DOHH2 (cell line): ENCODE measurements around the gene STUM.

Experiments
- H3F3A ChIP-seq: fragments of 200-600 bp; sonication (generic), shearing (Covaris generic); 2 replicates; pipeline ENCODE4 v1.6.0; 2016; ENCODE audit warnings: antibody characterized with exemption, mild to moderate bottlenecking; ENCODE audit not compliant: control insufficient read depth, insufficient read depth
- H3K27ac ChIP-seq: fragments of 200-600 bp; sonication (generic); 2 replicates; pipeline ENCODE4 v1.5.1; 2014; ENCODE audit warnings: low read depth, mild to moderate bottlenecking, low read length, moderate library complexity
- H3K27me3 ChIP-seq: fragments of 200-600 bp; sonication (generic); 2 replicates; pipeline ENCODE4 v1.6.1; 2014; ENCODE audit warnings: mild to moderate bottlenecking, low read length, mixed read lengths; ENCODE audit not compliant: control insufficient read depth
- H3K36me3 ChIP-seq: fragments of 200-600 bp; sonication (generic); 2 replicates; pipeline ENCODE4 v1.6.1; 2014; ENCODE audit warnings: mild to moderate bottlenecking, low read length, moderate library complexity, mixed read lengths; ENCODE audit not compliant: control insufficient read depth
- H3K4me1 ChIP-seq: fragments of 200-600 bp; sonication (generic); 2 replicates; pipeline ENCODE4 v1.6.1; 2014; ENCODE audit warnings: mild to moderate bottlenecking, low read length, mixed read lengths; ENCODE audit not compliant: control insufficient read depth
- H3K4me2 ChIP-seq: fragments of 200-600 bp; sonication (generic); 2 replicates; pipeline ENCODE4 v1.6.0; 2014; ENCODE audit warnings: mild to moderate bottlenecking, low read length, moderate library complexity
- H3K4me3 ChIP-seq: fragments of 200-600 bp; sonication (generic); 2 replicates; pipeline ENCODE4 v1.5.1; 2014; ENCODE audit warnings: mild to moderate bottlenecking, low read length, mixed read lengths
- H3K79me2 ChIP-seq: fragments of 200-600 bp; sonication (generic); 2 replicates; pipeline ENCODE4 v1.6.1; 2014; ENCODE audit warnings: mild to moderate bottlenecking, low read length, mixed read lengths; ENCODE audit not compliant: control insufficient read depth
- H3K9me2 ChIP-seq: fragments of 200-600 bp; sonication (generic); replicated peaks from 2 replicates; pipeline ENCODE4 v1.6.1; 2014; ENCODE audit warnings: mild to moderate bottlenecking, low read length, mixed read lengths; ENCODE audit not compliant: control insufficient read depth
- H3K9me3 ChIP-seq: fragments of 200-600 bp; sonication (generic); 2 replicates; pipeline ENCODE4 v1.6.1; 2014; ENCODE audit warnings: antibody characterized with exemption, low read length, mixed read lengths; ENCODE audit not compliant: control insufficient read depth, insufficient read depth
- H4K20me1 ChIP-seq: fragments of 200-600 bp; sonication (generic); 2 replicates; pipeline ENCODE4 v1.6.0; 2014; ENCODE audit warnings: low read depth, mild to moderate bottlenecking, antibody characterized with exemption, low read length, moderate library complexity; ENCODE audit not compliant: control insufficient read depth, insufficient read depth
- EZH2phosphoT487 ChIP-seq: fragments of 200-600 bp; sonication (generic); IDR thresholded peaks from 2 replicates; pipeline ENCODE4 v1.6.1; 2017; ENCODE audit warnings: borderline replicate concordance, mild to moderate bottlenecking, antibody characterized with exemption, low read length, moderate library complexity, mixed read lengths
- TF ChIP-seq, protein P1 (sequence below): fragments of 200-600 bp; sonication (generic); IDR thresholded peaks from one replicate; pipeline ENCODE4 v1.5.1; 2014; ENCODE audit warnings: antibody characterized with exemption, mild to moderate bottlenecking, low read depth, low read length; ENCODE audit not compliant: poor library complexity, severe bottlenecking

Gene STUM

GRCh38 chr1:226600254-226600653 is 51.7 kb downstream of the STUM start:
- no peaks in the 10 kb centered on the region for H3K9me2 ChIP-seq
- no peak overlapping the region for H3K27ac ChIP-seq
- no peaks in the 10 kb centered on the region for H3K9me3 ChIP-seq
- no peak overlapping the region for H3K4me3 ChIP-seq
- peaks cover 3% of the 10 kb centered on the region; the same call in 1 of the 2 replicates for H3K4me1 ChIP-seq
- no peaks in the 10 kb centered on the region for H3K36me3 ChIP-seq
- no peaks in the 10 kb centered on the region for H3K79me2 ChIP-seq
- no peaks in the 10 kb centered on the region for H3F3A ChIP-seq
- H4K20me1 ChIP-seq: no peaks in the 10 kb centered on the region
- peaks cover 21% of the 10 kb centered on the region for H3K27me3 ChIP-seq
- TF ChIP-seq, protein P1, sequence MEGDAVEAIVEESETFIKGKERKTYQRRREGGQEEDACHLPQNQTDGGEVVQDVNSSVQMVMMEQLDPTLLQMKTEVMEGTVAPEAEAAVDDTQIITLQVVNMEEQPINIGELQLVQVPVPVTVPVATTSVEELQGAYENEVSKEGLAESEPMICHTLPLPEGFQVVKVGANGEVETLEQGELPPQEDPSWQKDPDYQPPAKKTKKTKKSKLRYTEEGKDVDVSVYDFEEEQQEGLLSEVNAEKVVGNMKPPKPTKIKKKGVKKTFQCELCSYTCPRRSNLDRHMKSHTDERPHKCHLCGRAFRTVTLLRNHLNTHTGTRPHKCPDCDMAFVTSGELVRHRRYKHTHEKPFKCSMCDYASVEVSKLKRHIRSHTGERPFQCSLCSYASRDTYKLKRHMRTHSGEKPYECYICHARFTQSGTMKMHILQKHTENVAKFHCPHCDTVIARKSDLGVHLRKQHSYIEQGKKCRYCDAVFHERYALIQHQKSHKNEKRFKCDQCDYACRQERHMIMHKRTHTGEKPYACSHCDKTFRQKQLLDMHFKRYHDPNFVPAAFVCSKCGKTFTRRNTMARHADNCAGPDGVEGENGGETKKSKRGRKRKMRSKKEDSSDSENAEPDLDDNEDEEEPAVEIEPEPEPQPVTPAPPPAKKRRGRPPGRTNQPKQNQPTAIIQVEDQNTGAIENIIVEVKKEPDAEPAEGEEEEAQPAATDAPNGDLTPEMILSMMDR: no peak
- no peak for TF ChIP-seq EZH2phosphoT487
- H3K4me2 ChIP-seq: no peak overlapping the region

- Histone ChIP-seq H3K27ac (no peak overlapping the region), H3K27me3 (peaks cover 21% of the 10 kb centered on the region)
These were observed 52.9 kb downstream of the STUM start for GRCh38 chr1:226601456-226601855.

GRCh38 chr1:226602186-226603021 is 53.8 kb downstream of the STUM start:
- Histone ChIP-seq H3K4me1 (peaks cover 3% of the 10 kb centered on the region; the same call in 1 of the 2 replicates), H3K4me3 (no peak overlapping the region), H3F3A (no peaks in the 10 kb centered on the region), H3K27me3 (peaks cover 19% of the 10 kb centered on the region), H3K4me2 (no peak overlapping the region), H4K20me1 (no peaks in the 10 kb centered on the region), H3K79me2 (no peaks in the 10 kb centered on the region), H3K9me2 (no peaks in the 10 kb centered on the region), H3K27ac (no peak overlapping the region), H3K9me3 (no peaks in the 10 kb centered on the region), H3K36me3 (no peaks in the 10 kb centered on the region)
- TF ChIP-seq, protein P1: no peak
- no peak for TF ChIP-seq EZH2phosphoT487

More at GRCh38 chr1:226601456-226601855, 52.9 kb downstream of the STUM start:
- no peaks in the 10 kb centered on the region for H3K36me3 ChIP-seq
- no peaks in the 10 kb centered on the region for H4K20me1 ChIP-seq
- H3K9me2 ChIP-seq: no peaks in the 10 kb centered on the region
- no peak overlapping the region for H3K4me3 ChIP-seq
- H3F3A ChIP-seq: no peaks in the 10 kb centered on the region
- TF ChIP-seq, protein P1: no peak
- no peak for TF ChIP-seq EZH2phosphoT487
- no peaks in the 10 kb centered on the region for H3K79me2 ChIP-seq
- H3K4me1 ChIP-seq: peaks cover 3% of the 10 kb centered on the region; the same call in 1 of the 2 replicates
- H3K9me3 ChIP-seq: no peaks in the 10 kb centered on the region
- H3K4me2 ChIP-seq: no peak overlapping the region
